GM23248 (cell line): ENCODE data around the gene PPL. TPM values are rescaled to one million over a fixed set of nuclear protein-coding genes. Genes with fewer than 3 reads are reported as not detected.

Experiments used
- DNase-seq: peaks from one replicate; pipeline ENCODE4 v3.0.0-alpha.2; 2015
- H2AFZ ChIP-seq: fragments of 200-600 bp; sonication (generic); 2 replicates; pipeline ENCODE4 v1.6.1; 2016; ENCODE audit warnings: antibody characterized with exemption
- H3F3A ChIP-seq: fragments of 200-600 bp; sonication (generic); 2 replicates; pipeline ENCODE4 v1.6.1; 2016; ENCODE audit warnings: mild to moderate bottlenecking, antibody characterized with exemption, mixed run types; ENCODE audit not compliant: insufficient read depth
- H3K27ac ChIP-seq: fragments of 200-600 bp; sonication (generic); 2 replicates; pipeline ENCODE4 v1.5.1; 2016; ENCODE audit warnings: mild to moderate bottlenecking
- H3K27me3 ChIP-seq: fragments of 200-600 bp; sonication (generic); replicated peaks from 2 replicates; pipeline ENCODE4 v1.6.1; 2016; ENCODE audit warnings: mild to moderate bottlenecking; ENCODE audit not compliant: insufficient read depth
- H3K36me3 ChIP-seq: fragments of 200-600 bp; sonication (generic); 2 replicates; pipeline ENCODE4 v1.6.1; 2016; ENCODE audit warnings: low read depth, mild to moderate bottlenecking
- H3K4me1 ChIP-seq: fragments of 200-600 bp; sonication (generic); 2 replicates; pipeline ENCODE4 v1.6.1; 2016; ENCODE audit warnings: mild to moderate bottlenecking; ENCODE audit not compliant: insufficient read depth
- H3K4me2 ChIP-seq: fragments of 200-600 bp; sonication (generic); one replicate; pipeline ENCODE4 v1.6.1; 2016; ENCODE audit warnings: mild to moderate bottlenecking; ENCODE audit not compliant: unreplicated experiment
- H3K4me3 ChIP-seq: fragments of 200-600 bp; sonication (generic); 2 replicates; pipeline ENCODE4 v1.5.1; 2016; ENCODE audit warnings: mild to moderate bottlenecking
- H3K79me2 ChIP-seq: fragments of 200-600 bp; sonication (generic); 2 replicates; pipeline ENCODE4 v1.6.1; 2016; ENCODE audit warnings: mild to moderate bottlenecking; ENCODE audit not compliant: insufficient read depth
- H3K9ac ChIP-seq: fragments of 200-600 bp; sonication (generic); 2 replicates; pipeline ENCODE4 v1.6.1; 2016; ENCODE audit warnings: mild to moderate bottlenecking
- H3K9me2 ChIP-seq: fragments of 200-600 bp; sonication (generic); 2 replicates; pipeline ENCODE4 v1.6.1; 2016; ENCODE audit warnings: mixed run types, mild to moderate bottlenecking, moderate library complexity; ENCODE audit not compliant: insufficient read depth
- H3K9me3 ChIP-seq: fragments of 200-600 bp; sonication (generic); one replicate; pipeline ENCODE4 v1.6.1; 2017; ENCODE audit warnings: low read depth
- H4K20me1 ChIP-seq: fragments of 200-600 bp; sonication (generic); 2 replicates; pipeline ENCODE4 v1.6.0; 2016; ENCODE audit not compliant: insufficient read depth
- EZH2 ChIP-seq: fragments of 200-600 bp; sonication (generic); IDR thresholded peaks from 2 replicates; pipeline ENCODE4 v1.6.1; 2018; ENCODE audit warnings: antibody characterized with exemption, mild to moderate bottlenecking; ENCODE audit not compliant: insufficient read depth, poor library complexity, severe bottlenecking
- EZH2phosphoT487 ChIP-seq: fragments of 200-600 bp; sonication (generic); IDR thresholded peaks from 2 replicates; pipeline ENCODE4 v1.6.1; 2018; ENCODE audit warnings: antibody characterized with exemption, moderate library complexity, mild to moderate bottlenecking, low read depth; ENCODE audit not compliant: insufficient read depth
- WGBS, 2 experiments: methylation state at CpG; one replicate each; pipeline ENCODE4 v1.1.6; 2015 to 2017; ENCODE audit warnings: low lambda C conversion rate in 2 of 2, low coverage in 1 of 2; ENCODE audit errors: missing lambda C conversion rate in 2 of 2; 5-methylcytosine and 5-hydroxymethylcytosine counted together
- in situ Hi-C: fragments of 300-500 bp; cut with MboI; formaldehyde crosslinking; loops from 2 replicates; pipeline ENCODE4 v1.15.0; 2020
- polyA plus RNA-seq: library from polyadenylated mRNA; unstranded; fragments of >200 nt; fragmentation: Nextera tagmentation; extraction: Ambion mirVana; gene quantifications from 2 replicates; pipeline ENCODE4 v1.2.1, GENCODE V29; 2016
- total RNA-seq: library from RNA; depleted of rRNA; stranded (reverse); fragments of >200 nt; shearing (Covaris generic); gene quantifications from 2 replicates; pipeline ENCODE4 v1.2.3, GENCODE V29; 2014

Gene PPL
- total and polyA plus RNA-seq, 2 experiments from 2014 or later: 1.2 to 1.7 TPM

DNA sequence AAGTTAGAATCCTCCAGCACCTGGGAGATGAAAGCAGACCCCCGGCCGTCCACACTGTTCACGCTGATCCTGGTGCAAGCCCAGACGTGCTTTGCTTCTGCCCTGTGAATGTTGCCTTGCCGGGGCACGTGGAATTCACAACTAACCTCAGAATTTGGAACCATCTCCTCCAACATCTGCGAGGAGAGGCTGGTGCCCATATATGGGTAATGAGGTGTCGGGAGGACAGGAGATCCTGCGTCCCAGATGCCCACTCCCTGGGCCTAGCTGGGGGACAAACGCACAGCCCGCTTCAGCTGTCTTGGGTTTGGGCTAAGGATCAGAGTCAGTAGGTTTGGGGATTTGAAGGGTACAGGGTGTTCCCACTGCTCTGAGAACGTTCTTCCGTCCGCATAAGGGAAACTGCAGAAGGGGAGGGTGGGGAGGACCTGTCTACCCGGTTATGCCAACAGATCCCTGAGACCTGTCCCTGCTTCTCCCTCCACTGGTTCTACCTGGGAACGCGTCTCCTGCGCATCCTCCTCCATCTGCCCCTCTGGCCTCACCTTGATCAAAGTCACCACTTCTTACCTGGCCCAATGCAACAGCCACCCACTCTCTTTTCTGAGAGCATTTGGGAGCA, 14.1 kb downstream of the PPL start:
- Histone ChIP-seq H3K9me3 (no peaks in the 10 kb centered on the region), H3K9ac (no peak overlapping the region), H3K79me2 (no peaks in the 10 kb centered on the region), H3K4me1 (no peaks in the 10 kb centered on the region), H3K4me3 (no peak overlapping the region), H4K20me1 (no peaks in the 10 kb centered on the region), H2AFZ (no peak overlapping the region), H3K27me3 (no peaks in the 10 kb centered on the region), H3K9me2 (no peaks in the 10 kb centered on the region), H3K36me3 (no peaks in the 10 kb centered on the region), H3K27ac (no peak overlapping the region), H3F3A (no peaks in the 10 kb centered on the region), H3K4me2 (no peak overlapping the region)
- in situ Hi-C loops: no loop called here
- no peak for DNase-seq
- WGBS, 2 experiments: 64 to 68% methylated on average over 18 of the region's 18 CpGs
- TF ChIP-seq EZH2phosphoT487 (no peak), EZH2 (no peak)

DNA sequence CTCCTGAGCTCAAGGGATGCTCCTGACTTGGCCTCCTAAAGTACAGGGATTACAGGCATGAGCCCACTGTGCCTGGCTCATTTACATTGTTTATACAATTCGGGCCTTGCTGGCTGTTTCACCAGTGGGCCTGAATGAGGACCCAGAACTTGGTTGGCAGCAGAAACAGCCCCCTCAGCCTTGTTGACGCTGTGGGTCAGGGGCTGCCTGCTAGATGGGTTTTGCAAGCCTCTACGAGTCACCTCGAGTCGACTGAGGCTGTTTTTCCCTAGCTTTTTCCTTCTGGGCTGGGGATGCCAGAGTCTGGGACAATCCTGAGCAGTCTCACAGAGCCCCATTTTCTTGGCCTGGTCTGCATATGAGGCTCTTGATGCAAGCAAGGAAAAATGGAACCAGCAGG, 16.1 kb downstream of the PPL start:
- H3K79me2 ChIP-seq: no peaks in the 10 kb centered on the region
- no peak overlapping the region for H3K9ac ChIP-seq
- in situ Hi-C loops: no loop called here
- H3K27me3 ChIP-seq: no peaks in the 10 kb centered on the region
- TF ChIP-seq EZH2 (no peak), EZH2phosphoT487 (no peak)
- no peaks in the 10 kb centered on the region for H3K9me3 ChIP-seq
- no peak overlapping the region for H3K27ac ChIP-seq
- H4K20me1 ChIP-seq: no peaks in the 10 kb centered on the region
- DNase-seq: no peak
- 87% methylated on average over 5 of the region's 5 CpGs for WGBS, 2 experiments
- H3K4me1 ChIP-seq: peaks cover 15% of the 10 kb centered on the region; the same call in 1 of the 2 replicates
- H3K4me3 ChIP-seq: no peak overlapping the region
- no peaks in the 10 kb centered on the region for H3K9me2 ChIP-seq
- H3K36me3 ChIP-seq: no peaks in the 10 kb centered on the region
- H2AFZ ChIP-seq: no peak overlapping the region
- no peak overlapping the region for H3K4me2 ChIP-seq
- peaks cover 10% of the 10 kb centered on the region; the same call in 1 of the 2 replicates for H3F3A ChIP-seq

DNA sequence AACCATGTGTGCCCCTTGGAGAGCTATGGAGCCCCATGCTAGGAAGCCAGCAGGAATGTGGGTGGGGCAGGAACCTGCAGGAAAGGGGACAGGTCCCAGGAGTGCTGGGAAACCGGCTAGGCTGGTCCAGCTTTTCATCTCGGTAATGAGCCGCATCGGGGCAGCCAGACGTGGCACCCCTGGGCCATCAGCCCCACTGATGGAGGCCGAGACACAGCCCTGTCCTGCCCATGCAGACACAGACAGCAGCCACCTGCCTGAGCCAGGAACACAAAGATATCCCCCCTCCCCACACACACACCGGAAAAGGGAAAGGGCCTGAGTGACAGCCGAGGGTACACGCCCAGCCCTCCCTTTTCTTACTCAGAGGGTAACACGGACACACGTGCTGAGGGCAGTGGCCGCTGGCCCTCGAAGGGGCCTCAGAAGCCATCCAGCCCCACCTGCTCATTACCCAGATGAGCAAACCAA, 18.1 kb downstream of the PPL start:
- Histone ChIP-seq H3K4me1 (peaks cover 21% of the 10 kb centered on the region; the same call in 1 of the 2 replicates), H3K4me2 (no peak overlapping the region), H3K9me3 (no peaks in the 10 kb centered on the region), H3K4me3 (no peak overlapping the region), H3K27me3 (no peaks in the 10 kb centered on the region), H4K20me1 (no peaks in the 10 kb centered on the region), H3K36me3 (no peaks in the 10 kb centered on the region), H2AFZ (no peak overlapping the region), H3K27ac (no peak overlapping the region), H3K79me2 (no peaks in the 10 kb centered on the region), H3K9ac (no peak overlapping the region), H3F3A (peaks cover 13% of the 10 kb centered on the region; the same call in 1 of the 2 replicates), H3K9me2 (no peaks in the 10 kb centered on the region)
- TF ChIP-seq EZH2phosphoT487 (no peak), EZH2 (no peak)
- DNase-seq: no peak
- 64 to 78% methylated on average over 12 to 13 of the region's 13 CpGs for WGBS, 2 experiments
- in situ Hi-C loops: no loop called here

DNA sequence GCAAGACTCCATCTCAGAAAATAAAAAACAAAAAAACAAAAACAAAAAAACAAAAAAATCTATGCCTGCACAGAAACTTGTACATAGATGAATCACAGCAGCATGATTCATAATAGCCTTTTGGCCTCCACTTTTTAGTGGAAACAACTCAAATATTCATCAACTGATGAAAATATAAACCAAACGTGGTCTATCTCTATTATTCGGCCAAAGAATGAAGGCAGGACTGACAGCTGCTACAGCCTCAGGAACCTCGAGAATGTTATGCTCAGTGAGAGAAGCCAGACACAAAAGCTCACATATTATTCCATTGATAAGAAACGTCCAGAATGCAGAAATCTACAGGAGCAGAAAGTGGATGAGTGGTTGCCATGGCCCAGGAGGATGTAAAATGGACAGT, 19.8 kb downstream of the PPL start:
- Histone ChIP-seq H3F3A (peaks cover 17% of the 10 kb centered on the region), H3K79me2 (no peaks in the 10 kb centered on the region), H3K27ac (peak overlapping the region; percentile 20; the same call in 1 of the 2 replicates), H2AFZ (no peak overlapping the region), H3K9ac (no peak overlapping the region), H3K4me2 (peak overlapping the region; percentile 43), H3K4me3 (no peak overlapping the region), H3K36me3 (no peaks in the 10 kb centered on the region), H3K27me3 (no peaks in the 10 kb centered on the region), H3K4me1 (peaks cover 21% of the 10 kb centered on the region; the same call in 1 of the 2 replicates), H3K9me2 (no peaks in the 10 kb centered on the region), H3K9me3 (no peaks in the 10 kb centered on the region), H4K20me1 (no peaks in the 10 kb centered on the region)
- peak; percentile 77 for DNase-seq
- in situ Hi-C loops: no loop called here
- 0% methylated on average over 4 of the region's 4 CpGs for WGBS, 2 experiments
- TF ChIP-seq EZH2phosphoT487 (no peak), EZH2 (no peak)
